Fibroblast of the conjunctiva (primary cell): ENCODE results near the gene CREB5.
"Not testable (repeated sequence)": the region's sequence is repeated elsewhere in the genome, so short reads cannot be mapped to it uniquely, and the experiment has no call there.

ENCODE experiments used
- DNase-seq: peaks from one replicate; pipeline ENCODE4 v3.0.0-alpha.2; 2010; ENCODE audit warnings: low read depth

The CREB5 gene

DNA sequence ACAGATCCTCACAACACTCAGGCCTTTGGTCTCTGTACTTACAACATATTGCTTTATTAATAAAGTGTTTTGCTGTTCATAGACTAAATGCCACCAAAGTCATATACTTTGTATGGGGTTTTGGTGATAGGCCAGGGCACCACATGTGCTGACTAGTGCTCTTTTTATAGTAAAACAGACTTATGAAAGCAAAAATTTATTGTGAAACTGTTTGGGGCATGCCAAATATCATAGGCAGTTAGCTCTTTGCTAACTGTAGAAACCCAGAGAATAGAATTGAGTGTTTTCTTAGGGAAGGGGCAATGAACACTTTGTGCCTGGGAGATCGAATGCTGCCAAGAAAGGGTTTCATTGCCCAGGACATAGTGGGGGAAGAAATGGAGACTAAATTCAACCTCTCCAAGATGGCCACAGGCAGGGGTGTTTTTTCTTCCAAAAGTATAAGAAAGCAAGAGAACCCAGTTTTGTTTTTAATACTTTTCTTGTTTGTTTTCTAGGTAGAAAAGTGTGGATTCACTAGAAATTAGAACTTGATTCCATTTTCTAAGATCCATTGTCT, 403.1 kb downstream of the CREB5 start:
- no peak for DNase-seq

GRCh38 chr7:28815928-28816373, 403.6 kb downstream of the CREB5 start:
- DNase-seq, result no peak

DNA sequence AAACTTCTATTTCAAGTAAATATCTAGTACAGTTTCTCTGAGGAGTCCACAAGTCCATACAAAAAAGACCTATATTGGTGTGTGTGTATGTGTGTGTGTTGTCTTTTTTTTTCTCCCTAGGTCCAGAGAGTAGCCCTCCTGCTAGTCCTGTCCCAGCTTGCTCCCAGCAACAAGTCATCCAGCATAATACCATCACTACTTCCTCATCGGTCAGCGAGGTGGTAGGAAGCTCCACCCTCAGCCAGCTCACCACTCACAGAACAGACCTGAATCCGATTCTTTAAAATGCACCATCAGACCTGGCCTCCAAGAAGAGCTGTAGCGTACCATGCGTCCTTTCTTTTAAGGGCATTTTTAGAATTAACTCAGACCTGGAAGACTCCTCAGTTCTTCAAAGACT, 406.7 kb downstream of the CREB5 start:
- DNase-seq, result no peak

- DNase-seq, result no peak
Measured at GRCh38 chr7:28823582-28823981, 411.3 kb downstream of the CREB5 start.

DNA sequence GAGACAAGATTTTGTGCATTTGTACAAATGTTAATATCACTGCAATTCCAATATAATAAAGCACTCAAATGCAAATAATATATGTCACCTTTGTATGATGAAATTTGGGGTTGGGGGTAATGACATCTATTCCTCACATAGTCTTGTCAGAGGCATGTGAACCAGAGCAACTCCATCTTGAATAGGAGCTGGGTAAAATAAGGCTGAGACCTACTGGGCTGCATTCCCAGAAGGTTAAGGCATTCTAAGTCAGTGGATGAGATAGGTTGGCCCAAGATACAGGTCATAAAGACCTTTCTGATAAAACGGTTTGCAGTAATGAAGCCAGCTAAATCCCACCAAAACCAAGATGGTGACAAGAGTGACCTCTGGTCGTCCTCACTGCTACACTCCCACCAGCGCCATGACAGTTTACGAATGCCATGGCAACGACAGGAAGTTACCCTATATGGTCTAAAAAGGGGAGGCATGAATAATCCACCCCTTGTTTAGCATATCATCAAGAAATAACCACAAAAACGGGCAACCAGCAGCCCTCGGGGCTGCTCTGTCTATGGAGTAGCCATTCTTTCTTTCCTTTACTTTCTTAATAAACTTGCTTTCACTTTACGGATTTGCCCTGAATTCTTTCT, 413.6 kb downstream of the CREB5 start:
- DNase-seq, result not testable (repeated sequence)

GRCh38 chr7:28830846-28831245, 418.5 kb downstream of the CREB5 start:
- DNase-seq, result no peak

- DNase-seq, result no peak
Measured at GRCh38 chr7:28832669-28833068, 420.4 kb downstream of the CREB5 start.

DNA sequence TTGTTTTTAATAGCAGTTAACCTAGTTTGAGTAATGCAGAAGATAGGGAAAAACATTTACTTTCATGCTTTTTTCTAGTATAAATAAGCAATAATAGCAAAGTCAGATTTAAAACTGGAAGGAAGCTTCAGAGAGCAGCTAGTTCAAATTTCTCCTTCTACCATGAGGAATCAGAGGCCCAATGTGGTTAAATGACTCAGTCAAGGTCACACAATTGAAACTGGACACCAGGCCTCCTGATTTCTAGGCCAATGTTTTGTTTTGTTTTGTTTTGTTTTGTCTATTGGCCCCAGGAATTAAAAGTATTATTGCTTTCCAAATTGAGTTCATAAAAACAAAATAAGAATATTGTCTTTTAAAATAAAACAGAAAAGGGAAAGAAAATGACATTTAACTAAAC, 423.5 kb downstream of the CREB5 start:
- DNase-seq, result no peak

DNA sequence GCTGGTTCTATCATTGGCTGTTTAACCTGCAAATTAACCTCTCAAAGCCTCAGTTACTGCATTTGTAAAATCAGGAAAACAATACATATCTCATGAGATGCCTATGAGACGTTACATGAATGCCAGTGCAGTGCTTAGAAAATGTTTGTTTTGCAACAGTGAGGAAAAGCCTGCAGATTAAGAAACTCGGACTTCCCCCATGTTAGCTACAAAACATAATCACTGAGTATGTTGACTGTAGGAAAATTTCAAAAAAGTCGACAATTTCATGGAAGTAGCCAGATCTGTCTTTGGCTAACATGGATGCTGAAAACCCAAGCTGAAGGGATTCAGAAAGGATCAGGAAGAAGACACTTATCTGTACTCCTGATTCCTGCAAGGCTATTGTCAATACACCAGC, 424.4 kb downstream of the CREB5 start:
- DNase-seq, result no peak

- DNase-seq, result no peak
Measured at GRCh38 chr7:28837216-28837615, 424.9 kb downstream of the CREB5 start.

GRCh38 chr7:28840592-28840995, 428.3 kb downstream of the CREB5 start:
- DNase-seq, result no peak

DNA sequence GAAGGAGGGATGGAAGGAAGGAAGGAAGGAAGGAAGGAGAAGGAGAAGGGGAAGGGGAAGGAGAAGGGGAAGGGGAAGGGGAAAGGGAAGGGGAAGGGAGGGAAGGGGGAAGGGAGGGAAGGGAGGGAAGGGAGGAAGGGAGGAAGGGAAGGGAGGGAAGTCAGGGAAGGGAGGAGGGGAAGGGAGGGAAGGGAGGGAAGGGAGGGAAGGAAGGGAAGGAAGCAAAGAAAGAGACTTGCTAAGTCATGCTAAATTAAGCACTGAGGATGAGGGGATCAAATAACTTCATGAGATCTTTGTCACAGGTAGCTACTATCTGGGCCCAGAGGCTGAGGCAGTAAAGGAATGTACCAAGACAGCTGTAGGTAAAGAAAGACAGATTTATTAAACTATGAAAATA, 429.4 kb downstream of the CREB5 start:
- no peak for DNase-seq

DNA sequence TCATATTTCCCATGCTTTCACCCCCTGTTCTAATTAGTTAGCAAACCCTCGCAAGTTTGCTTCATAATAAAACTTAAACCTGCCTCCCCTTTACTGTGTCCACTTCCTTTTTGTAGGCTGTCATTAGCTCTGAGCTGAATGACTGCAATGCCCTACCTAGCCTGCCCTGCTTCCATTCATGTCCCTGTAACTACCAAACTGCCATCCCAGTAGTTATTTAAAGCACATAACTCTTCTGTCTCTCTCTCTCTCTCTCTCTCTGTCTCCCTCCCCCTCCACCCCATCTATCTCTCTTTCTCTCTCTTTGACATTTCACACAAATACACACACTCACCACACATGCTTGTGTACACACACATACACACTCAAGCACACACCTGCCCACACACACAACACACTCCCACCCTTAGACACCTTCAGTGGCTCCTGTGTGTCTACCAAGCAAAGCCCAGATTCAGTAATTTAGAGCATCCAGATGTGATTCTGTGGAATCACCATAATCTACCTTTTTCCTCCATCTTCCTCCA, 430.5 kb downstream of the CREB5 start:
- no peak for DNase-seq

DNA sequence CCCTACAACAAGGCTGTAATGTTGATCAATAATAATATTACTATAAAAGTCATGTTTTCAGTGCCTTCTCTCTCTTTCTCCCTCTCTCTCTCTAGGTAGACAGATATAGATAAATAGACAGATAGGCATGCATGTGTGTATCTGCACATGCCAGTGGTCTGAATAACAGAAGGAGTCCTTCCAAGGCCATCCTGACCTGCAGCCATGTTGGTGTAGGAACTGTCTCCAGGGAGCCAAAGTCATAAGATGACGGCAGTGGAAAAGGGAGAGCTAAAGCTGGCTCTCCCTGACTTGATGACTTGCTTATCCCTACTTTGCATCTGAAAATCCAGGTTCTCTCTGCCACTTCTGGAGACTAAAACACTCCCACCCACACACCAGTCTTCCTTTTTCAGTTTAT, 432.8 kb downstream of the CREB5 start:
- DNase-seq, result no peak

- DNase-seq, result no peak
Measured at GRCh38 chr7:28847176-28847575, 434.9 kb downstream of the CREB5 start.

DNA sequence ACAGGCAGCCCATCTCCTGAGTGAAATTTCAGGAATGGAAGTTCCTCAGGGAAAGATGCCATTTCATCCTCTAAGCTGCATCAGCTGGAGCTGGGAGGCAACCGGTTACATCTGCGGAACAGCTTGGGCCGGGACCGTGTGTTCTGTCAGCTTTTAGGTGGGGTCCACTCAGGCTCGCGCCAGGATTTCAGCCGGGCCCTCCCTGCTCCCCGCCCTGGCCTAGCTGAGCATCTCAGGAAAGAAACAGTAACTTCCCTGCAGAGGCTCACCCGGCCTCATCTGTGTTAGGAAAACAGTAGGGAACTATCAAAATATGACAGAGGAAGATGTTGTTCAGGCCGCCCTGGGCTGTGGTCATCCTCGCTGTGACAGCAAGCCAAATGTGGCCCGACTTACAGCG, 435.4 kb downstream of the CREB5 start:
- no peak for DNase-seq

DNA sequence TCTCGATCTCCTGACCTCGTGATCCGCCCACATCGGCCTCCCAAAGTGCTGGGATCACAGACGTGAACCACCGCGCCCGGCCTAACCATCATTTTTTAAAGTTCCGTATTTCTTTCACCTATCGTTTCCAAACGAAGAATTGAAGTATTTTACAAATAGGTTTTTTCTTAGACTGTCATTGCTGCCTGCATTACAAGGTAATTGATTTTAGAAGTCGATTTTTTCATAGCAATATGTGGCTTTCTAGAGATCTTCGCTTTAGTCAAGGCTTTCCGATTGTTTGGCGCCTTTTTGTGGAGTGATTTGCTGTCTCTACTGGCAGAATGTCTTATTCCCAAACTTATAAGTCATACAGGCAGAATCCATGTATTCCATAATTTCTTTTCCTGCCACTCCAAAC, 436.6 kb downstream of the CREB5 start:
- DNase-seq, result no peak

DNA sequence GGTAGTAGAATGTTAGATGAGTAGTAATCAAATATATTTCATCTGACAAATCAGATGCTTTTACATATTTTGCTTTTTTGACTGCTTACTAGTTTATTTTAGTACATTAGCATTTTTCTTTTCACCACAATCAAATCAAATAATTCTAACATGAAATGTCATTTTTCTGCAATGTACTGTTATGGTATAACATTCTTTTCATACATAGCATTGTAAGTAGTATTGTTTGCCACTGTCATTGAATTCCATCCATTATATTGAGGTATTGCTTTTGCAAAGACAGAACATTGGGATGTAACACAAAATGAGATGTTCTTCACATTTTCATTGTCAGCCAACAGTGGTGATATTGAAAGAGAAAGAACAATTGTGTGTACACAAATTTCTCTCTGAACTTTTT, 438.4 kb downstream of the CREB5 start:
- no peak for DNase-seq

GRCh38 chr7:28853150-28853549, 440.8 kb downstream of the CREB5 start:
- no peak for DNase-seq

DNA sequence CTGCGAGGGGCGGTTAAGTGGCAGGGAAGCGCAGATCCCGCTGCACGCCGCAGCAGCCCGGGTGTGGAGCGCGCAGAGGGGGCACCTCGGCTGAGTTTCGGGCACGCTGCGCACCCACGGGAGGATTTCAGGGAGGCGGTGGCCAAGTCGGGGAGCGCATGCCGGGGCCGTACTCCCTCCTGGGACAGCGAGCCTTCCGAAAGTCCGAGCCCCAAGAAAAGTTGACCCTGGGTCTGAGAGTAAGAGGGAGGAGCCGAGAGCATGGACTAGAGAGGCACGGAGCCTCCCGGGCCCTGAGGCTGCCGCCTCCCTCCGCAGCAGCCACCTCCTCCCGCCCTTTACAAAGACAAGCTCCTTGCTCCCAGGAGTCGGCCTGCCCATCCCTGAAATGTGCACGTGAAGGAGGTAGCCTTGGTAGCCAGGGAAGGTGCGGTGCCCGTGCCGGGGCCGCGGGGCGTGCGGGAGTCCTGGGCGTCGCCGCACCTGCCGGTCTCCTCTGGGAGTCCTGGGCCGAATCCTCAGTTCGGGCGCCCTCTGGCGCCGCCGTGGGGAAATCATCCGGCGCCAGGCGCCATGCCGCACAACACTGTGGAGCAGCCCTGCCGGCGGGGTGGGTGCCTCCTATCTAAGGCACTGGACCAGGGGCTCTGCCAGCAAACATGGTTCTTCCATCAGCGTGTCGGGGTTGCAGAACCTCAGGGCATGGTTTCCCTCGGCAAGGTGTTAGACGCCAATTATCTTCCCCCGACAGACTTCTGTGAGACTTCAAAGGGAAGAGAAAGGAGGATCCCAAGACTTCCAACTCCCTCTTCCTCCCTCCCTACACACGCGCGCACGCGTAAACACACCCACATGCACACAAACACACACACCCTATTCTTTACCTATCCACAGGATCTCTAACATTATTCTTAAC, 441.8 kb downstream of the CREB5 start:
- DNase-seq, result peak; percentile 24

DNA sequence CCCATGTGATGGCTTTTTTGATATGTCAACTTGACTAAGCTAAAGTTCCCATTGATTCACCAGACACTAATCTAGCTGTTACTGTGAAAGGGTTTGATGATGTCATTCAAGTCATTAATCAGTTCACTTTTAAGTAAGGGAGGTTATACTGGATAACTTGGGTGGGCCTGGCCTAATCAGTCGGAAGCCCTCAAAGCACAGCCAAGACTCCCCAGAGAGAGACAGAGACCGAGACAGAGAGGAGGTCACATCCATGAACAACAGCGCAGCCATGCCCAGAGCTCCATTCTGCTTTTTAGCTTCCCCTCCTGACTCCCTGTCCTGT, 442.4 kb downstream of the CREB5 start:
- DNase-seq, result no peak

DNA sequence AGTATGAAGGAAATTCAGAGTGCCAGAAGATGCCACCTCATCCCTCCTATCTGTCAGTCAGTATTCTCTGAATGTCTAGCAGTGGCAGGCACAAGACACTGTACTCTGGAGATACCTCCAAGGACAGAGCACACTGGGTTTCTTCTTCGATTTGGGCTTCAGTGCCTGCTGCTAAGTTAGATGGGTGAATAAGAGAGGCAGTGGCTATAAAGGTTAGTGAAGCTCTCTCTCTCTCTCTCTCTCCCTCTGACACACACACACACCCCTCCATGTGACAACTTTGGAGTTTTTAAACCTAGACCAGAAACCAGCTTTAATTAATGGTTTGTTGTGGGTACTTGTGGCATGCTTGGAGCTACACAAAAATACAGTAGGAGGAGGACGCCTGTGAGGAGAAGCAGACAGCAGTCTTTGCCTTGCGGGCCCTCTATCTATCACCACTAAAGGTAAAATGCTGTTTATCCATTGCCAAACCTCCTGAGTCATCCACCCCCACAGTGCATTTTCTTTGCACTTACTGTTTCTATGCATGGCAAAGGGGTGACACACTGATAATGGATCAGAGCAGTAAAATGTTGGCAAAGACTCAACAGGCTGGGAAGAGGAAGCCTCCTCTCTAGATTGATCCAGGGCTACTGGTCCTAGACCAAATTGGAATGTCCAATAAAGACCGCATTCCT, 443.4 kb downstream of the CREB5 start:
- DNase-seq, result peak; percentile 67

GRCh38 chr7:28856656-28857055, 444.3 kb downstream of the CREB5 start:
- DNase-seq, result no peak
